Keratinocyte (primary cell): ENCODE measurements around the gene CDC42EP1.

ENCODE experiments used
- EZH2 ChIP-seq: IDR thresholded peaks from one replicate; pipeline ENCODE4 v1.6.1; 2012; ENCODE audit warnings: inconsistent platforms, mild to moderate bottlenecking, low read length, moderate library complexity
- TF ChIP-seq, protein P1 (sequence below), 3 experiments: IDR thresholded peaks in 1 of 3; conservative IDR thresholded peaks in 1 of 3; optimal IDR thresholded peaks in 1 of 3; 2 replicates in 2 of 3; 3 replicates in 1 of 3; pipeline versions ENCODE3 to v1.5.1; 2011; ENCODE audit warnings: low read length in 3 of 3, mild to moderate bottlenecking in 3 of 3, moderate library complexity in 2 of 3, control low read depth in 1 of 3, inconsistent platforms in 1 of 3; ENCODE audit not compliant: insufficient read depth in 2 of 3; ENCODE audit errors: extremely low read depth in 1 of 3

DNA sequence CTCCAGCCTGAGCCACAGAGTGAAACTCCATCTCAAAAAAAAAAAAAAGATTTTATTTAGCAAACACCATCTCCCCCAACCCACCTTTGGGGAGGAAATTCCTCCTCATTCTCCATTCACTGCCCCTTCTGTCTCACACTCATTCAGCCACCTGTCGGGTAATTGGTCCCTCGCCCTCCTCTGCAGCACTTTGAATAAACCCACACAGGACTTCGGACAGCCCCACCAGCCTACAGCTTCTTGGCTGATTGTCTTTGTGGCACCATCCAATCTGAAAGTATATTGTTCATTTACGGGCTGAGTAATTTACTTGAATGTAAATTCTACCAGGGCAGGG is 40.9 kb downstream of the CDC42EP1 start:
- TF ChIP-seq EZH2, result no peak
- TF ChIP-seq, protein P1, sequence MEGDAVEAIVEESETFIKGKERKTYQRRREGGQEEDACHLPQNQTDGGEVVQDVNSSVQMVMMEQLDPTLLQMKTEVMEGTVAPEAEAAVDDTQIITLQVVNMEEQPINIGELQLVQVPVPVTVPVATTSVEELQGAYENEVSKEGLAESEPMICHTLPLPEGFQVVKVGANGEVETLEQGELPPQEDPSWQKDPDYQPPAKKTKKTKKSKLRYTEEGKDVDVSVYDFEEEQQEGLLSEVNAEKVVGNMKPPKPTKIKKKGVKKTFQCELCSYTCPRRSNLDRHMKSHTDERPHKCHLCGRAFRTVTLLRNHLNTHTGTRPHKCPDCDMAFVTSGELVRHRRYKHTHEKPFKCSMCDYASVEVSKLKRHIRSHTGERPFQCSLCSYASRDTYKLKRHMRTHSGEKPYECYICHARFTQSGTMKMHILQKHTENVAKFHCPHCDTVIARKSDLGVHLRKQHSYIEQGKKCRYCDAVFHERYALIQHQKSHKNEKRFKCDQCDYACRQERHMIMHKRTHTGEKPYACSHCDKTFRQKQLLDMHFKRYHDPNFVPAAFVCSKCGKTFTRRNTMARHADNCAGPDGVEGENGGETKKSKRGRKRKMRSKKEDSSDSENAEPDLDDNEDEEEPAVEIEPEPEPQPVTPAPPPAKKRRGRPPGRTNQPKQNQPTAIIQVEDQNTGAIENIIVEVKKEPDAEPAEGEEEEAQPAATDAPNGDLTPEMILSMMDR (optimal IDR thresholded peaks at IDR 0.05 in 1 of 3, IDR thresholded peaks at IDR 0.05 in 1 of 3, conservative IDR thresholded peaks at IDR 0.05 in 1 of 3; ENCODE audit: extremely low read depth in 1 of 3, insufficient read depth in 2 of 3, low read length in 3 of 3), result no peak
